BJ (cell line): Measurements from ENCODE around the gene KCNIP1. TPM values are rescaled to one million over a fixed set of nuclear protein-coding genes. Genes with fewer than 3 reads are reported as not detected.

Experiments used
- CTCF ChIA-PET: fragments of 350-600 bp; formaldehyde crosslinking; extraction: SDS; loops from one replicate; lab custom pipeline; 2021; ENCODE audit warnings: antibody characterized with exemption, inconsistent platforms; lab: Yijun Ruan, JAX
- POLR2A ChIA-PET: fragments of 300-600 bp; sonication (Branson Sonifier 250); formaldehyde crosslinking; extraction: SDS; loops from one replicate; lab custom pipeline; 2021; ENCODE audit warnings: antibody characterized with exemption; lab: Charles Lee
- DNase-seq: peaks from one replicate; pipeline ENCODE4 v3.0.0-alpha.2; 2011; ENCODE audit warnings: low read depth
- H3K27me3 ChIP-seq: 2 replicates; pipeline ENCODE4 v1.6.0; 2011; ENCODE audit warnings: low read length; ENCODE audit not compliant: control insufficient read depth, insufficient read depth
- H3K36me3 ChIP-seq: 2 replicates; pipeline ENCODE4 v1.5.1; 2011; ENCODE audit warnings: low read length; ENCODE audit not compliant: control insufficient read depth, insufficient read depth
- H3K4me3 ChIP-seq: 2 replicates; pipeline ENCODE4 v1.5.1; 2011; ENCODE audit warnings: low read depth, mild to moderate bottlenecking, control low read depth, low read length
- CTCF ChIP-seq: IDR thresholded peaks from 2 replicates; pipeline ENCODE4 v1.5.1; 2011; ENCODE audit warnings: low read depth, mild to moderate bottlenecking, control low read depth, inconsistent platforms, low read length, moderate library complexity; ENCODE audit not compliant: insufficient read depth
- polyA minus RNA-seq: library from RNA; depleted of rRNA, polyadenylated mRNA; stranded (reverse); fragments of >200 nt; gene quantifications from 2 replicates; pipeline ENCODE4 v1.2.3, GENCODE V29; 2011; rRNA and poly(A)+ RNA removed
- polyA plus RNA-seq: library from polyadenylated mRNA; depleted of rRNA; stranded (reverse); fragments of >200 nt; gene quantifications from 2 replicates; pipeline ENCODE4 v1.2.3, GENCODE V29; 2011; rRNA removed

The KCNIP1 gene
- not detected in 2 replicates for polyA plus RNA-seq
- 0.33 TPM in 1 of 2 replicates, not detected in the other for polyA minus RNA-seq

- POLR2A ChIA-PET: no interaction called here
- CTCF ChIA-PET: no interaction called here
- H3K27me3 ChIP-seq: peaks cover 14% of the 10 kb centered on the region
- no peaks in the 10 kb centered on the region for H3K36me3 ChIP-seq
- no peak for DNase-seq
- no peak for TF ChIP-seq CTCF
- no peak within 1 kb of the TSS for H3K4me3 ChIP-seq
These were observed at the start of gene KCNIP1 for GRCh38 chr5:170503990-170504596. Gene KCNIP1 (plus strand): TSS chr5:170504020.

GRCh38 chr5:170463426-170463825, 40.4 kb upstream of the KCNIP1 start:
- no peak for DNase-seq
- Histone ChIP-seq H3K27me3 (peaks cover 3% of the 10 kb centered on the region; the same call in 1 of the 2 replicates), H3K4me3 (no peak overlapping the region), H3K36me3 (no peaks in the 10 kb centered on the region)
- ChIA-PET CTCF (no interaction called here), POLR2A (no interaction called here)
- no peak for TF ChIP-seq CTCF

DNA sequence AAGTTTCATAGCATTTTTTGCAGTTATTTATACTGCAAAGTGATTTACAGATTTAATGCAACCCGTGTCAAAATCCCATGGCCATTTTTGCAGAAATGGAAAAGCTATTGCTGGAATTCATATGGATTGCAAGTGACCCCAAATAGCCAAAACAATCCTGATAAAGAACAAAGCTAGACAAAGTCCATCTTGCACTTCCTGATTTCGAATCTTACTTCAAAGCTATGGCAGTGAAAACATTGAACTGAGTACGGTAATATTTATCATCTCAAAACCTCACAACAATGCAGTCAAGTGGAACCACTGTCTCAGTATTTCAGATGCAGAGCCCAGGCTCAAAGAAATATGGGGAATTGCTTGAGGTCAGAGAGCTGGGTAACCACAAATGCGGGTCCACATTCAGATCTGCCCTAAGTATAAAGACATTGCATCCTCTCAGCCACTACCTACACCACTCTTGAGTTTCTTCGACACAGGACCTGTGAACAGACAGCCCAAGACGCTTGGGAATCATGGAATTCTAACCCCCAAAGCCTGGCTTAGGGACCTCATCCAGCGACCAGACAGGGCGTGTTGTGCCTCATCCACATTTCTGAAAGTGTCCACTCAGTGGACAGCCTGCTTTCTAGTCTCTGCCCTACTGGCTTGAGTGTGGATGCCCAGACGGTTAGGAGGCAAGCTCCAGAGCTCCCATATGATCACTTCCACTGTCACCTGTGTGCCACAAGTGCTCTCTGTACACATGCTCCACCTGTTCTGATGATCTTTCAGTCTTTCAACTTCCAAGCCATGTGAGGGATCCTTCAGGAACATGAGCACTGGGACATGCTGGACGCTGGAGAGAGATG, 39.3 kb upstream of the KCNIP1 start:
- Histone ChIP-seq H3K4me3 (no peak overlapping the region), H3K36me3 (no peaks in the 10 kb centered on the region), H3K27me3 (peaks cover 3% of the 10 kb centered on the region; the same call in 1 of the 2 replicates)
- no peak for TF ChIP-seq CTCF
- ChIA-PET POLR2A (no interaction called here), CTCF (interaction anchor here (0.7 kb wide), 1 partner anchor 10 kb away, joined by 5 read pairs; no protein-coding TSS in a partner anchor)
- DNase-seq: no peak

DNA sequence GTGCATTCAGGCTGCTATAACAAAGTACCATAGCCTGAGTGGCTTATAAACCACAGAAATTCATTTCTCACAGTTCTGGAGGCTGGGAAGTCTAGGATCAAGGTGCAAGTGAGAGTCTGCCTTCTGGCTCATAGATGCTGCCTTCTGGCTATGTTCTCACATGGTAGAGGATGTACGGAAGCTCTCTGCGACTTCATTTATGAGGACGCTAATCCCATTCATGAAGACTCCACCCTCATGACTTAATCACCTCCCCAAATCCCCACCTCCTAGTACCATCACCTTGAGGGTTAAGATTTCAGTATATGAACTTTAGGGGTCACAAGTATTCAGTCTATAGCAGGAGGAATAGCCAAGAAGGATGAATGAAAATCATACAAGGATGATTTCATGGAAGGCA, 37.3 kb upstream of the KCNIP1 start:
- POLR2A ChIA-PET: no interaction called here
- Histone ChIP-seq H3K36me3 (no peaks in the 10 kb centered on the region), H3K4me3 (no peak overlapping the region), H3K27me3 (peaks cover 3% of the 10 kb centered on the region; the same call in 1 of the 2 replicates)
- CTCF ChIA-PET: no interaction called here
- DNase-seq: no peak
- no peak for TF ChIP-seq CTCF
